GM19193 (cell line): ENCODE data around the gene TMA7B.

Source experiments
- POLR2A ChIP-seq: IDR thresholded peaks from 4 replicates; pipeline ENCODE4 v1.6.1; 2011; ENCODE audit not compliant: insufficient read depth, insufficient read length; ENCODE audit errors: extremely low read depth

TMA7B gene

DNA sequence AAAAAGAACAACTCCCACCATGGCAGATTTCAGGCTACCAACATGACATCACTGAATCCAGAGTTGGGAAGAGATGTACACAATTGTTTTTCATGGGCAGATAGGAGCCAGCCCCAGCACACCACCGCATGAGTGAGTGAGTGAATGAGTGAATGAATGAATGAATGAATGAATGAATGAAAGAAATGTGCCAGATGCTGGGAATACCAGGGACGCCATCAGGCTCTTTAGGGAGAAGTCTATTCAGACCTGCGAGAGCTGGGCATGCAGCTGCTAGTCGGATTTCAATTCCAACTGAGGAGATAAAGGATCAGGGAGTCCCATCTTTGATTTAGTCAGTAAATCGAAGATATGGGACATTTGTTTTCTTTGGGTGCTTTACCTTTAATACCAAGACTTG, 19.3 kb downstream of the TMA7B start:
- TF ChIP-seq POLR2A: no peak

DNA sequence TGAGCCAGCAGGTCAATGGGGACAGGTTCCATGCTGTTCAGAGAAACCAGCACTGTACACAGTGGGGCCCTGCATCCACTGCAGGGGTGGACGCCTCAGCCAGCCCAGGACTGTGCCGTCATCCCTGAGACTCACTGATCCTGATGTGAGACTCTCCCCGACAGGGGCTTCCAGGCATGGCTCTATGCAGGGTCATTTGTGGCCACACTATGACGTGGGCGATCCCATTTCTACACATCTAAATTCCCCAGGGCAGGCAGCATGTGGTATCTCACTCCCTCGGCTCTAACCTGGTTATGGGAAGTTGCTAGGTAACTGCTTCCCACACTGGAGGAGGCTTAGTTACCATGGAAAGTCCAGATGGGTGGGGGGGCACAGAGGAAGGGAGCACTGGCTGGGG, 20.4 kb downstream of the TMA7B start:
- TF ChIP-seq POLR2A: no peak

DNA sequence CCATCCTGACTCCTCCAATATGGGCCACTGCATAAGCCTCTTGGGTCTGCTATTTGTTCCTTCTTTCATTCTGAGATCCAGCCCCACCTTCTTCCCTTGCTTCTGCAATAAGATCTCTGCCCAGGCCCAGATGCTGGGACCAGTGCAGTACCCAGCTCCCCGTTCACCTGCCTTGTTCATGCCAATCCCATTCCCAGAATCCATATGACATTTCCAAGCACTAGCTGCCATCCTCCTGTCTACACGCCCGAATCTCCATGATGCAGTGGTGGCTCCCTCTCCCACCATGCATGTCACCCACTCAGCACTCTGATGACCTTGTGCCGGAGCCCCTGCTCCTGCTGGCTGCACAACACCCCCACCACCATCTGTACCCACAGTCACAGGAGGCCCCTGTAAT, 23.1 kb downstream of the TMA7B start:
- TF ChIP-seq POLR2A: no peak

DNA sequence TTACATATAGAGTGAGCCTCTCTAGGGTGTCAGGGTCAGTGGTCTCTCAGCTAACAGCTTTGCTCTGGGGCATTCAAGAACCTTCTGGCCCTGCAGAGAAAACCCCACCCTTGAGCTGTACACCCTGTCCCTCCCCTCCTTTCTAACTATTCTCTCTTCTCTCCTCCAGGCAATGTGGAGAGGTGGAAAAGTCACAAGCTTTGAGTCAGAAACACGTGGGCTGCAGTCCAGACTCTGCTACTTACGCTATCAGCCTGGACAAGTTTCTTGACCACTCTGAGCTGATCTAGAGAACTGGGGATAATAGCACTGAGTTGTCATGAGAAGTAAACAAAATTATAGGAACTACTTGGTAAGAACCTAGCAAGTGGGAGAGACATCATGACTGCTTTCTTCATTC, 23.8 kb downstream of the TMA7B start:
- TF ChIP-seq POLR2A: no peak

DNA sequence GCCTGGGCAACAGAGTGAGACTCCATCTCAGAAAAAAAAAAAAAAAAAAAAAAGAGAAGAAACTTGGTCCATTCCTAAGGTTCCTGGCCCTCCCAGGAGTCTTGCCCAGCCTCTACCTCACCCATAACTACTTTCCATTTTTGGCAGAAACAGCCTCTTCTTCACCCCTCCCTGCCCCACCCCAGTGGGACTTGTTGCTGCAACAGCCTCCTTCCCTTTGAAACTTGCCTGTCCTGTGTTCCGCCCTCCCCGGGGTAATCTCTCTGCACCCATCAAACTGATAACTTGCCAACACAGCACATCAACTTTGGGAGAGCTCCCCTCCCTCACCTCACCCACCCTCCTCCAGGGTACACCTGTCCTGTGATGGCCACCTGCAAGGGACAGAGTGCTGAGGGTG, 24.5 kb downstream of the TMA7B start:
- TF ChIP-seq POLR2A: no peak

DNA sequence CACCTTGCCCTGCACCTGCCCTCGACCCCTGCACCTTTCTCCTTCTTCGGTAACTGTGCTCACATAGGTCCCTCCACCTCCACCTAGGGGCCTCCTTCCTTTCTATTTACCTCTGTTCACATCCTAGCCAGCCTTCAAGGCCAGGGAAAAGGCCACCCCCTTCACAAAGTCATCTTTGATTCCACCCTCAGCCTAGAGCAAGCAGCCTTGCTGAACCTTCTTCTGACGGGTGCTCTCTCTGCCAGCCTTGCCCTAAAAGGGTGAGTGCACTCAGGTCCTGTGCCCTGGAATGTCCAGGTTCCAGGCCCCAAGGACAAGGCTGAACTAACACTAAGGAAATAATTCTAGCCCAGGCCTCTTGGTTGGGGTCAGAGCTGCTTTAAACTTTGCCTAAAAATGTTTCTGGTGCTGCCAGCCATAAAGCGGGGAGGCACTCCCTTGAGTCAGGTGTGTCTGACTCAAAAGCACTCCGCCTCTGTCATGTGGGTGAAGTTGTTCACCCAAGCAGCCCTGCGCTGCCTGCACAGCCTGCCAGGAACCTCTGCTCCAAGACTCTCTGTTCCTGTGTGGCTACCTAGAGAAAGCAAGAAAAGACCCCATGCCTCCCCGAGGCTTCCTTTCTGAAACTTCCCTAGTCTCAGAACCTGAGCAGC, 25.3 kb downstream of the TMA7B start:
- no peak for TF ChIP-seq POLR2A

DNA sequence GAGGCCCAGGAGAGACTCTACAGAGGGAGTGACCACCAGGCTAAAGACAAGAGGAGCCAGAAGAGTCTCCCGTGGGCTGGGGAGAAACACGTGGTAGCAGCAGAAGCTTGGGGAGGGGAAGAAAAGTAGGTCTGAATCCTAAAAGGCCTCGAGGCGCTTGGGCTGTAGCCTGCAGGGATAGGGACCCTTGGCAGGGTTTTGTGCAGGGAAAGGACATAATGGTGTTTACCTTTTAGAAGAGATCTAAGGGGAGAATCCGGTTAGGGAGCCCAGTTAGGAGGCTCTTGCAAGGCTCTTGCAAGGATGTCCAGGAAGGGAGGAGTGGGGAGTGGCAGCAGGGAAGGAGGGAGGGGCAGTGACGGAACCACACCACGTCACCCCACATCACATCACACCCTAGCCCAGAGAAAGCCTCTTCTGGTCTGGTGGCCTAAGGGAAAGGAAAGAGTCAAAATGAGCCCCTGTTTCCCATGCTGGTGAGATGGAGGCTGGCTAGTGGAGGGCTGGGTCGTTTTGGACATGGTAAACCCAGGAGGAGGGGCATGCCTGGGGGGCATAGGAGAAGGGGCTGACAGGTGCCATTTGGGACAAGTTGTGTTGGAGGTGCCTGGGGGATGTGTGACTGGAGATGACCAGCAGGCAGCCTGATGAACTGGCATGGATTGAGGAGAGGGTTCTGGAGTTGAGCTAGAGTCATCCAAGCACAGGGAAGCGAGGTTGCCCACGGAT, 28.4 kb downstream of the TMA7B start:
- no peak for TF ChIP-seq POLR2A

DNA sequence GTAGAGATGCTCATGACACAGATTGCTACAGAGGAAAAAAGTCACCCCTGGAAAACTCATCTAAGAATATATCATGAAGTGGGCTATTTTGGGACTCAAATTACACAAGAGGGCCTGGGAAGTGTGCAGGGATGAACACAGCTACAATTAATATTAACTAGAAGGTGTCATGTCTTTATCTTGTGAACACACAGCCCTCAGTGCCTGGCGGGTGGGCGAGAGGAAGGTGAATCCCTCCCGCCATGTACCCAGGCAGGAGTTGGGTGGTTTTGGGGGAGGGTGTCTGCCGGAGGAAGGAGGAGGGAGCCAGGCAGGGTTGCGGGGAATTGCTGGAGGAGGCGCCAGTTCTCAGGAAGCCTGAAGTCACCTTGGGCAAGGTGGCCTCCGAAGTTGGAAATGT, 29.4 kb downstream of the TMA7B start:
- no peak for TF ChIP-seq POLR2A

DNA sequence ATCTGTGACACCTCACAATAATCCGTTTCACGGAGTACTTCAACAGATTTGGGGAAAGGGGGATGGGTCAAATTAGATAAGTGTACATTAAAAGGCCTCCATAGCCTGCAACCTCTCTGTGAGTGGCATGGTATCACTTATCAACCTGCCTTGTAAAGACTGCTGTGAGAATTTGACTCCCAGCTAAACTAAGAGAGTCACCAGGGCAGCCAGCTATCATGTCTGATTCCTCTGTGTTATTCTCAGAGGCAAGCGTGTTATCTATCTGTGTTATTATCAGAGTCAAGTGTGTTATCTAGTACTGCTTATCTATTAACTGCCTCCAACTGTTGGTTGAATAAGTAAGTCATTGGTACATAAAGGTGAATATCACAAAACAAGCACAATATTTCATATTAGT, 30.5 kb downstream of the TMA7B start:
- TF ChIP-seq POLR2A: no peak

DNA sequence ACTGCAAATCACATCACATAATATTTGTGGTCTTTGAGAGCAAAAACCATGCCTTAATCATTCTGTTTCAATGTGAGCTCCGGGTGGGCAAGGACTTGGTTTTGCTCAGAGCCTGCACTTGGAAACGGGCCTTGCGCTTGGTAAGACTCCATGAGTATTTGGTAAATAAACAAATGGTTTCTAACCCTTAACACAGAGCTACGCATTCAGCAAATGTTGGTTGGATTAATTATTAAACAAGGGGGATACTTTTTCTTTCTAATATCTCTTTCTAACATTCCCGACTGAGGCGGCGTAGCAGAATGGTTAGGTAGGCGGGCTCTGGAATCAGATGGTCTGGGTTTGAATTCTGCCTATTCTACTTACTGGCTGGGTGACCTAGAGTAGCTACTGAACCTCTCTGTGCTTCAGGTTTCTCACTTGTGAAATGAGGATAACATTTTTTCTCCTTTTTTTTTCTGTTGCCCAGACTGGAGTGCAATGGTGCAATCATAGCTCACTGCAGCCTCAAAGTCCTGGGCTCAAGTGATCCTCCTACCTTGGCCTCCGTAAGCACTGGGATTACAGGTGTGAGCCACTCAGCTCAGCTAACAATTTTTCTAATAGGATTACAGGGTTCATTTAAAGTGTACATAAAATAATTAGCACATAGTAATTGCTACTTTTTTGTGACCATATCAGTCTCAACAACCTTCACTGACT, 31.1 kb downstream of the TMA7B start:
- no peak for TF ChIP-seq POLR2A

DNA sequence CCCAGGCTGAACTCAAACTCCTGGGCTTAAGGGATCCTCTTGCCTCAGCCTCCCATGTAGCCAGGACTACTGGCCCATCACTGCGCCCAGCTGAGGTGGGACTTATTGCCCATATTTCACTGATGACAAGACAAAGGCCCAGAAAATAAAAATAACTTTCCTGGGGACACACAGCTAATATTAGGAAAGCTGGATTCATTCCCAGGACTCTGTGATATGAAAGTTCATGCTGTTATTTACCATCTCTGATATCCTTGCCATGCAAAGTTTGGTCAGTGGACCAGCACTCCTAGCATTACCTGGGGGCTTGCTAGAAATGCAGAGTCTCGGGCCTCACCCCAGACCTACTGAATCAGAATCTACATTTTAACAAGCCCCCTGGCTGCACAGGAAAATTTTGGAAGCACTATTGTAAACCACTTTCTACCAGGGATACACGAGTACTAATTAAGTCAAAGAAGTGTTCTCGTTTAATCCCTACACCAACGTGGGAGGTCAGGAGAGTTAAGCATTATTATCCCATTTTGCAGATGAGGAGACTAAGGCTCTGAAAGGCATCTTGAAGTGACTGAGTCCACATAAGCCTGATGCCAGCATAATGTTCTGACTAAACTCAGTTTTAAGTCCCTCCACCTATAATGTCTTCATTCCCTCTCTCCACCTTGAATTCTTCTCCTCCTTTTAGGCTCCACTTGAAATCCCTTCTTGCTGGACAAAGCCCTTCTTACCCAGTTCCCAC, 32.1 kb downstream of the TMA7B start:
- no peak for TF ChIP-seq POLR2A

DNA sequence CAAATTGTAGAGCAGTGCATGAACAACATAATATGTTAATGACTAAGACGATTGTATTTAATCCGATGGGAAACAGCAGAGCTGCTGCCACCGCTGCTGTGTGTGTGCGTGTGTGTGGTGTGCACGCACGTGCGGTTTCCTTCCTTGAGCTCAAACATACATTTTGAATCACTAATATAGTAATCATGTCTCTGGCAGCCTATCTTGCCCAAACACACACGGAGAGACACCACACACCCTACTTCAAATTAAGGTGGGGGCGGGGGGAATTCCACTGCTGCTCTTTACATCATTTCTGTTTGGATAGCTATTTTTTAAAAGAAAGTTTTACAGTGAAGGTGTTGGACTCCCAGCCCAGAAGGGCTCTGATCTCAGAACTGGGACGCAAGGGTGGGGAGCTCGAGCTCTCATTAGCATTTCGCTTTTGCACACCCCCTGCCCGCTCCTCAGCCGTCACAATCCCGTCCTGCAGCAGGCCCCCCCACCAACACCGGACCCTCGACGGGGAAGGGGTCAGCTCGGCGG, 33.9 kb downstream of the TMA7B start:
- TF ChIP-seq POLR2A: no peak

DNA sequence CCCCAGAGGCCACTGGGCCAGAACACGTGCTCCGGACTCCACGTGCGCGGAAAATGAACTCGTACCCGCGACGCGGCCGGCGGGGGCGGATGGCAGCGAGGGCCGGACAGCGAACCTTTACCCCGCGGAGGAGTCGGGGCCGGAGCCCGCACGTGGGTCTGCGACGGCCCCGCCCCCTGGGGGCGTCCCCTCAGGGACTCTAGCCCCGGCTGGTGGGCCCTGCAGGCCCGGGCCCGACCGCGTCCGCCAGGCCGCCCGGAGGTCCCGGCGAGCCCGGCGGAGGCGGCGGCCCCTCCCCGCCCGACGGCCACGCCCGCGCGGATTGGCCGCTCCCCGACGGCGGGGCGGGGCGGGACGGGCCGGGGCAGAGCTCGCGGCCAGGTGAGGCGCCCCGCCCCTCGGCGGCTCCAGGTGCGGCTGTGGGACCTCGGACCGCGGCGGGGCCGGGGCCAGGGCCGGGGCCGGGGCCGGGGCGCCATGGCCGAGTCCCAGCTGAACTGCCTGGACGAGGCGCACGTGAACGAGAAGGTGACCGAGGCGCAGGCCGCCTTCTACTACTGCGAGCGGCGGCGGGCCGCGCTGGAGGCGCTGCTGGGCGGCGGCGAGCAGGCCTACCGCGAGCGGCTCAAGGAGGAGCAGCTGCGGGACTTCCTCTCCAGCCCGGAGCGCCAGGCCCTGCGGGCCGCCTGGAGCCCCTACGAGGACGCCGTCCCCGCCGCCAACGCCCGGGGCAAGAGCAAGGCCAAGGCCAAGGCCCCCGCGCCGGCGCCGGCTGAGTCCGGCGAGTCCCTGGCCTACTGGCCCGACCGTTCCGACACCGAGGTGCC, 34.6 kb downstream of the TMA7B start, which contains the start of gene FAM83F:
TSS of gene FAM83F (plus strand) at position 389 of the 827 bp plus-strand sequence. CDS start at position 478, 89 bp downstream.
- no peak for TF ChIP-seq POLR2A
